GM21360 (cell line): ENCODE measurements around the gene TSPEAR.
"Not testable (repeated sequence)": the region's sequence is repeated elsewhere in the genome, so short reads cannot be mapped to it uniquely, and the experiment has no call there.

Source experiments
- ATAC-seq: cut with Tn5 transposase; IDR thresholded peaks from one replicate; pipeline ENCODE4 v1.9.1; 2021; ENCODE audit warnings: mild to moderate bottlenecking, moderate library complexity; ENCODE audit not compliant: unreplicated experiment

TSPEAR gene

GRCh38 chr21:44612669-44613229 lies 98.6 kb downstream of the TSPEAR start:
- no peak for ATAC-seq

DNA sequence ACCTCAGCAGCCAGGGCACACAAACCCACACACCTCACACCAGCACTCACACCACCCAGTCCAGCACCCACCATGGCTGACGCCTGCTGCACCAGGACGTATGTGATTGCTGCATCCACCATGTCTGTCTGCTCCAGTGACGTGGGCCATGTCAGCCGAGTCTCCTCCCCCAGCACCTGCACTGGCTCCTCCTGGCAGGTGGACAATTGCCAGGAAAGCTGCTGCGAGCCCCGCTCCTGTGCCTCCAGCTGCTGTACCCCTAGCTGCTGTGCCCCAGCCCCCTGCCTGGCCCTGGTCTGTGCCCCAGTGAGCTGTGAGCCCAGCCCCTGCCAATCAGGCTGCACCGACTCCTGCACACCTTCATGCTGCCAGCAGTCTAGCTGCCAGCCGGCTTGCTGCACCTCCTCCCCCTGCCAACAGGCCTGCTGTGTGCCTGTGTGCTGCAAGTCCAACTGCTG lies 99.3 kb downstream of the TSPEAR start, which contains the start of gene KRTAP10-8:
Gene KRTAP10-8 (plus strand): TSS at position 51 of the 458 bp plus-strand sequence. CDS start 22 bp downstream, at position 73.
- no peak for ATAC-seq

DNA sequence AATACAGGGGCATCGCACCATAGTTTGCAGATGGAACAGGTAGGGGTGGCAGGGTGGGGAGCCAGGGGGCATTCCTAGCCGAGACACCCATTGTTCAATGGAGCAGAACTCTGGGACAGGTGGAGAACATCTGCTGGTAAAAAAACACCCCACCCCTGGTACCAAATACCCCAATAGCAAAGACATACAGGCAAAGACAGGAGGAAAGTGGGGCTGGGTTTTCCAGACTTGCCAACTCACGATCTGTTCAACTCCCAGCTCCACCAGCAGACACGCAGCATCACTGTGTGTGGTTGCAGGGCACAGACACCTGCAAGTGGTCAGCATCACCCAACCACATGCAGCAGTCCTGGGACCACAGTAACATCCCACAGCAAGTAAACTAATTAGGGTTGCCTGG lies 99.8 kb downstream of the TSPEAR start:
- ATAC-seq: no peak

- not testable (repeated sequence) for ATAC-seq
Measured at GRCh38 chr21:44610157-44610843, 101.1 kb downstream of the TSPEAR start.

DNA sequence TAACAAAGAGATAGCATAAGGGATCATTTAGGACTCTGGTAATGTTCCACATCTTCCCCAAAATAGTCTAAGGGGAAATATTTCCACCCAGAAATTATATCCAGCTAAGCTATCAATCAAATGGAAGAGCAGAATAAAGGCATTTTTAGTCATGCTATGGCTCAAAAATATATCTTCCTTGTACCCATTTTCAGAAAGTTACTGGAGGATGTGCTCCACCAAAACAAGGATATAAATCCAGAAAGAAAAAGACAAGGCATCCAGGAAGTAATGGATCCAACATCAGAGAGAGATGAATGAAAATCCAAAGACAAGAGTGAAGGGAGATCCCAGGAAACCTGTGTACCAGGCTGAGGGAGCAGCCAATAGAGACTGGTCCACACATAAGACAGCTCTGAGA lies 102.2 kb downstream of the TSPEAR start:
- ATAC-seq: no peak

- no peak for ATAC-seq
Measured at GRCh38 chr21:44606495-44606894, 104.9 kb downstream of the TSPEAR start.

- no peak for ATAC-seq
Measured at GRCh38 chr21:44603911-44604310, 107.5 kb downstream of the TSPEAR start.

DNA sequence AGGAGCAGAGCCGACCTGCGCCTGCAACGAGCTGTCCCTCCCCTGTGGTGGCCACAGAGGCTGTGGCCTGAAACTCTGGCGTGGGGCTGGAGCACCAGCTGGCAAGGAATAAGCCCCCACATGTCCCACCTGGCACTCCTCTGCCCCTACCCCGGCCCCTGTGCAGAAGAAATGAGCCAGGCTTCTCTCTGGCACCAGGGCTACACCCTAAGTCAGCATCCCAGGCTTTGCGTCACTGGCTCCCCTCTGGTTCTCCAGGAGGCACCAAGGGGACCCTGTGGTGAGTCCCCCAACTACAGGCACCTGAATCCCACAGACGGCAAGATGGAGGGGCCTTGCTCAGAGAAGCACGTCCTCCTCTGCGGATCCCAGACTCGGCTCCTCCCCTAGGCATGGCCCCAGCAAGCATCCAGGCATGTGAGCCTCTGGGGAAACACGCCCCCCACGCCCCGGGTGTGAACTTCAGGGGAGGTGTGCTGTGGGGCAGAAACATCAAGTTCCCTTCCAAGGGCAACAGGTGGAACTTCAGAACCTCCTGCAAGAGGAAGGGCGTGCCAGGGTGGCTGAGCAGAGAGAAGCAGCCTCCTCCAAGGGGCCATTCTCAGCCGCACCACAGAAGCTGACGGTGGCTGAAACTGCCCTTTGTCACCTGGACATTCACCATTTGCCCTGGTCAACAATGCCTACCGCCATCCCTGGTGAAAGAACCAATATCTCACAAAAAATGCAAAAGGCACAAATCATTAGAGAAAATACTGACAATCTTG lies 108.1 kb downstream of the TSPEAR start:
- ATAC-seq: no peak

DNA sequence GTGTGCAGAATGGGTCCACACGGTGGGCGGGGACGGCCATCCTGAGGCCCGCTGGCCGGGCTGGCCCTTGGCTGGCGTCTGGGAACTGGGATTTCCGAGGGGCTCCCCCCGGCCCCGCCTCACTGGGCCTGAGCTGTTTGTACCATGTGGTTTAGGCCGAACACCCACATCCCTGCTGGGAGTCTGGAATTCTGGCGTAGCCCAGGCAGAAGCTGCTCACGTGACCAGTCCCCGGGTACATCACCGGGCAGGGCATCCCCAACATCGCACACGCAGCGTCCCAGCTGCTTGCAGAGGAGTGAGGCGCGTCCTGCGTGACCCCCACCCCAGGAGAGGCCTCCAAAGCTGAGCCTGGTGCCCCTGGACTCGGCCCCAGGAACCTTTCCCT lies 108.9 kb downstream of the TSPEAR start:
- ATAC-seq: no peak

GRCh38 chr21:44601596-44602462 lies 109.5 kb downstream of the TSPEAR start:
- ATAC-seq: no peak

GRCh38 chr21:44601091-44601490 lies 110.3 kb downstream of the TSPEAR start:
- ATAC-seq: not testable (repeated sequence)

DNA sequence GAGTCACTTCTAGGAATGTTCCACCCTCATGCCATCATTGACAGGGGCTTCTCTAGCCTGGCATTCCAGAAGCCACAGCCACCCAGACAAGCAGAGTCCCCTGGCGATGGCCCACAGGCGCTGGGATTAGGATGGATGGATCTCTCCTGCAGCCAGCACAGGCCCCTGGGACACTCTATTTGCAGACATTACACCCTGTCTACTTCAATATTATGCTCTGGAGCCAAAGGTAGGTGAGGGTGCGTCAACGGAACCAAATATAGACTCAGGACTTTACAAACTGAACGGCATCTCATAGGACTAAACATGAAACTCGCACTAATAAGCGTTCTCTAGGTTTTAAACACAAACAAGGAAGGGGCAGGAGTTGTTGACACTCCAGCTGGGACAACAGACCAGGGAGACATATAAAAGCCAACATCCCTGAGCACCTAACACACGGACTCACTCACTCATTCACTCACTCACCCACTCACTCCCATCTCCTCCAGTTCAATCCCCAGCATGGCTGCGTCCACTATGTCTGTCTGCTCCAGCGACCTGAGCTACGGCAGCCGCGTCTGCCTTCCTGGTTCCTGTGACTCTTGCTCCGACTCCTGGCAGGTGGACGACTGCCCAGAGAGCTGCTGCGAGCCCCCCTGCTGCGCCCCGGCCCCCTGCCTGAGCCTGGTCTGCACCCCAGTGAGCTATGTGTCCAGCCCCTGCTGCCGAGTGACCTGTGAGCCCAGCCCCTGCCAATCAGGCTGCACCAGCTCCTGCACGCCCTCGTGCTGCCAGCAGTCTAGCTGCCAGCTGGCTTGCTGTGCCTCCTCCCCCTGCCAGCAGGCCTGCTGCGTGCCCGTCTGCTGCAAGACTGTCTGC lies 111.0 kb downstream of the TSPEAR start, which contains the start of gene KRTAP10-7:
Gene KRTAP10-7 (plus strand): TSS at position 480 of the 861 bp plus-strand sequence. CDS start 25 bp downstream, at position 505.
- ATAC-seq: not testable (repeated sequence)

- no peak for ATAC-seq
Measured at GRCh38 chr21:44599264-44600029, 111.9 kb downstream of the TSPEAR start.

DNA sequence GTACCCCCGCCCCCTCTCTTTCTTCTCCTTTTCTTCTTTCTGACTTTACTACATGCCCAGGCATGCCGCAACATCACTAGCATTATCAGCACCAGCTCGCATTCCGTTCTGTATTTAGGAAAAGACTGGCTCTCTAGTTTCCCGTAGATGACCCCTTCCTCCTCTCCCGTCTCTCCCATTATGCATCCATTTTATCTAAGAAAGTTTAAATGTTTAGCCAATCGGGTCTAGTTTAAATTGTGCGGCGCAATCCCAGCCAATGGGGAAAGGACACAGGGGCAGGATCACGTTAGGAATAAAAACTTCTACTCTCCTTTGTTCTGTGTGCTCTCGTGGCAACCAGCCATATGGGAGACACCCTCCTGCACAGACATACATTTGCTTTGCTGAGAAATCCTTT lies 113.3 kb downstream of the TSPEAR start:
- ATAC-seq: no peak

DNA sequence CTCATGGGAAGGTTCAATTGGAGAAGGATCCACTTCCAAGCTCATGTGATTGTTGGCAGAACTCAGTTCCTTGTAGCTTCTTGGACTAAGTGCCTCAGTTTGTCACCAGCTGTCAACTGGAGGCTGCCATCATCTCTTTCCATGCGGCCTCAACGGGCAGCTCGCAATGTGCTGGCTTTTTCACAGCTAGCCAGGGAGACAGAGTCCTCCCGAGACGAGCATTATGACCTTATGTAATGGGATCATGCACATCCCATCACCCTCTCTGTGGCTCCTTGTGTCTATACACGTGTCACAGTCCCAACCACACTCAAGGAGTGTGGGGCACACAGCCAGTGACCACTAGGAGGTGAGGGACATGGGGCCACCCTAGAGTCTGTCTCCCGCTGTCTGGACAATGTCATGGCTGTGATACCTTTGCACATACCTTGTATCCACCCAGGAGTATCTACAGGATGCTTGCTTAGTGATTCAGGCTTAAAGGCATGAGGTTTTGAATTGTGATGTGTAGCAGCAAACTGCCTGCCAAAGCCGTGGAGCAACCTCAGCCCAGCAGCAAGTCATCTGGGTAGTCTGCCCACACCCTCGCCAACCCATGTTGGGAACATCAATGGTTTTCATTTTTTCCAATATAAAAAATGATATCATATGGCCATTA lies 115.2 kb downstream of the TSPEAR start:
- no peak for ATAC-seq

DNA sequence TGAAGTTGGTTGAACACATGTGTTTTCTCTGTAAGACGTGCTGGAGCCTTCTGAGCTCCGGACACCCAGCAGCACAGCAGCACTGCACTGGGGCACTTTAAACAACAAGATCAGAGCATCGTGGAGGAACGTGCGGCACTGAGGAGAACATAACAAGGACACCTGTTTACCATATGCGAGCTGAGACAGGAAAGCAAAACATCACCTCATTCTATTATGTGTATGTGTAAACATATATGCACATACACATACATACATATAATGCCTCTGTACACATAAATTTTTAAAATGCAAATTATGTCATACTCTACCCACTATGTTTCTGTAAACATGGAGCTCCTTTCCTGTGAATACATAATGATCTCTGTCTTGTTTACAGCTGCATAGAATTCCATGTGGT lies 115.8 kb downstream of the TSPEAR start:
- no peak for ATAC-seq

- no peak for ATAC-seq
Measured at GRCh38 chr21:44594406-44594916, 116.9 kb downstream of the TSPEAR start.
